Astrocyte (in vitro differentiated cells and primary cell): ENCODE measurements around the gene HMCN1.

Experiments used
- EZH2 ChIP-seq: IDR thresholded peaks from 2 replicates; pipeline ENCODE4 v1.6.1; 2012; ENCODE audit warnings: mild to moderate bottlenecking, low read length, inconsistent platforms; ENCODE audit not compliant: insufficient read depth
- TF ChIP-seq, protein P1 (sequence below): IDR thresholded peaks from 2 replicates; pipeline ENCODE4 v1.5.1; 2011; ENCODE audit warnings: low read depth, mild to moderate bottlenecking, inconsistent platforms, low read length, moderate library complexity; ENCODE audit not compliant: insufficient read depth

DNA sequence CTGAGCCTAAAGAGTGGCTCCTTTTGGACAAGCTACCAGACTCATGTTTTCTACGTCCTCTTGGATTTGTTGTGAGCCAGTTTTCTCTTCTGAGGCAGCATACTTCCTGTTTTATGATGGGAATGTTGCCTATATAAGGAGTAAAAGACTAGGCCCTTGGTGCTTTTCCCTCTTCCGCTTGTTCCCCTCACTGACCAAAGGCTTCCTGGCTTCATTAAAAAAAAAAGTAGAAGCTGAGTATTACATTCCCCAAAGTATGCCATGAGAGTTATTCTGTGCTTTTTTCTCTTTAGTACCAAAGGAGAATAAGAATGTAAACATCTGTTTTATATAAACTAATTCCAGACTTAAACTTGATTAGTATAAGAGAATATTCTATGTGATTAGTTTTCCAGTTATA lies 6.5 kb upstream of the HMCN1 start:
- TF ChIP-seq, protein P1, sequence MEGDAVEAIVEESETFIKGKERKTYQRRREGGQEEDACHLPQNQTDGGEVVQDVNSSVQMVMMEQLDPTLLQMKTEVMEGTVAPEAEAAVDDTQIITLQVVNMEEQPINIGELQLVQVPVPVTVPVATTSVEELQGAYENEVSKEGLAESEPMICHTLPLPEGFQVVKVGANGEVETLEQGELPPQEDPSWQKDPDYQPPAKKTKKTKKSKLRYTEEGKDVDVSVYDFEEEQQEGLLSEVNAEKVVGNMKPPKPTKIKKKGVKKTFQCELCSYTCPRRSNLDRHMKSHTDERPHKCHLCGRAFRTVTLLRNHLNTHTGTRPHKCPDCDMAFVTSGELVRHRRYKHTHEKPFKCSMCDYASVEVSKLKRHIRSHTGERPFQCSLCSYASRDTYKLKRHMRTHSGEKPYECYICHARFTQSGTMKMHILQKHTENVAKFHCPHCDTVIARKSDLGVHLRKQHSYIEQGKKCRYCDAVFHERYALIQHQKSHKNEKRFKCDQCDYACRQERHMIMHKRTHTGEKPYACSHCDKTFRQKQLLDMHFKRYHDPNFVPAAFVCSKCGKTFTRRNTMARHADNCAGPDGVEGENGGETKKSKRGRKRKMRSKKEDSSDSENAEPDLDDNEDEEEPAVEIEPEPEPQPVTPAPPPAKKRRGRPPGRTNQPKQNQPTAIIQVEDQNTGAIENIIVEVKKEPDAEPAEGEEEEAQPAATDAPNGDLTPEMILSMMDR = no peak
- TF ChIP-seq EZH2 = no peak
